Measurements from ENCODE around the gene FXYD2. TPM values are rescaled to one million over a fixed set of nuclear protein-coding genes. Genes with fewer than 3 reads are reported as not detected.

FXYD2 gene
- total and polyA plus RNA-seq, 2 donors (not counting 3 experiments of a cell fraction or from before 2014, with no cell fraction given) = 0.99 to 1.8 TPM

GRCh38 chr11:117828611-117829368 is 4.2 kb upstream of the FXYD2 start:
- H3K27ac ChIP-seq (ENCODE audit: insufficient read depth, low read depth, low read length) = peak overlapping the region; percentile 2
- CTCF ChIA-PET = interaction anchor here (0.6 to 3.7 kb wide), 6 partner anchors 10 to 224 kb away, joined by 3 to 34 read pairs (median 6); no protein-coding TSS in a partner anchor
- POLR2A ChIA-PET = no interaction called here
- H3K36me3 ChIP-seq (ENCODE audit: control insufficient read depth in 2 of 2, extremely low read depth in 1 of 2, insufficient read depth in 2 of 2, low read length in 2 of 2) = no peaks in the 10 kb centered on the region
- BruUV-seq (replicated peaks) = no TSS peak
- dilution Hi-C loops (cut with MboI; ENCODE audit: extremely low pct_ligation_motif_present, low sequenced_read_pairs) (no loop called here), intact Hi-C loops (cut with micrococcal nuclease) (no loop called here)
- no peak overlapping the region for H3K4me2 ChIP-seq (ENCODE audit: insufficient read depth, low read length)
- no peaks in the 10 kb centered on the region for H4K20me1 ChIP-seq (replicated peaks; ENCODE audit: control insufficient read depth, extremely low read depth, insufficient read depth, low read length)
- FAIRE-seq = no peak
- peak; percentile 54 for DNase-seq (ENCODE audit: low read depth, low spot score)
- no peak overlapping the region for H3K4me3 ChIP-seq (replicated peaks in 1 of 3; ENCODE audit: insufficient read depth in 1 of 3, low read depth in 1 of 3, low read length in 3 of 3)
- H2AFZ ChIP-seq (ENCODE audit: low read depth, low read length) = peak overlapping the region; percentile 45
- H3K9me3 ChIP-seq (replicated peaks; ENCODE audit: control insufficient read depth, insufficient read depth, low read length) = no peaks in the 10 kb centered on the region
- peak; percentile 56 for TF ChIP-seq JUN (IDR thresholded peaks at IDR 0.05; ENCODE audit: borderline replicate concordance, insufficient read depth, insufficient read length, low read depth)
- TF ChIP-seq, protein P1, sequence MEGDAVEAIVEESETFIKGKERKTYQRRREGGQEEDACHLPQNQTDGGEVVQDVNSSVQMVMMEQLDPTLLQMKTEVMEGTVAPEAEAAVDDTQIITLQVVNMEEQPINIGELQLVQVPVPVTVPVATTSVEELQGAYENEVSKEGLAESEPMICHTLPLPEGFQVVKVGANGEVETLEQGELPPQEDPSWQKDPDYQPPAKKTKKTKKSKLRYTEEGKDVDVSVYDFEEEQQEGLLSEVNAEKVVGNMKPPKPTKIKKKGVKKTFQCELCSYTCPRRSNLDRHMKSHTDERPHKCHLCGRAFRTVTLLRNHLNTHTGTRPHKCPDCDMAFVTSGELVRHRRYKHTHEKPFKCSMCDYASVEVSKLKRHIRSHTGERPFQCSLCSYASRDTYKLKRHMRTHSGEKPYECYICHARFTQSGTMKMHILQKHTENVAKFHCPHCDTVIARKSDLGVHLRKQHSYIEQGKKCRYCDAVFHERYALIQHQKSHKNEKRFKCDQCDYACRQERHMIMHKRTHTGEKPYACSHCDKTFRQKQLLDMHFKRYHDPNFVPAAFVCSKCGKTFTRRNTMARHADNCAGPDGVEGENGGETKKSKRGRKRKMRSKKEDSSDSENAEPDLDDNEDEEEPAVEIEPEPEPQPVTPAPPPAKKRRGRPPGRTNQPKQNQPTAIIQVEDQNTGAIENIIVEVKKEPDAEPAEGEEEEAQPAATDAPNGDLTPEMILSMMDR (IDR thresholded peaks at IDR 0.05; ENCODE audit: extremely low read depth in 1 of 2, insufficient read depth in 1 of 2, low read depth in 1 of 2, low read length in 2 of 2) = no peak
- TF ChIP-seq FOS (IDR thresholded peaks at IDR 0.05; ENCODE audit: borderline replicate concordance, insufficient read depth, low read length) = peak; percentile 93
- TF ChIP-seq MYC (IDR thresholded peaks at IDR 0.05; ENCODE audit: low read depth, low read length) = no peak
- no peaks in the 10 kb centered on the region for H3K27me3 ChIP-seq (ENCODE audit: control insufficient read depth in 2 of 2, insufficient read depth in 2 of 2, low read length in 2 of 2)
- H3K9me1 ChIP-seq (replicated peaks; ENCODE audit: control insufficient read depth, extremely low read depth, insufficient read depth, low read length) = no peaks in the 10 kb centered on the region
- peaks cover 28% of the 10 kb centered on the region for H3K4me1 ChIP-seq (ENCODE audit: control insufficient read depth, extremely low read depth, insufficient read depth, low read length)
- H3K9ac ChIP-seq (replicated peaks; ENCODE audit: extremely low read depth, insufficient read depth, low read length) = no peak overlapping the region
- no peaks in the 10 kb centered on the region for H3K79me2 ChIP-seq (ENCODE audit: control insufficient read depth, insufficient read depth, low read length)

All from endothelial cell of umbilical vein (primary cell).